GM04503 (cell line): ENCODE measurements around the gene PTPRG.

Source experiments
- DNase-seq: peaks from one replicate; pipeline ENCODE4 v3.0.0-alpha.2; 2012; ENCODE audit warnings: low read depth

Gene PTPRG

DNA sequence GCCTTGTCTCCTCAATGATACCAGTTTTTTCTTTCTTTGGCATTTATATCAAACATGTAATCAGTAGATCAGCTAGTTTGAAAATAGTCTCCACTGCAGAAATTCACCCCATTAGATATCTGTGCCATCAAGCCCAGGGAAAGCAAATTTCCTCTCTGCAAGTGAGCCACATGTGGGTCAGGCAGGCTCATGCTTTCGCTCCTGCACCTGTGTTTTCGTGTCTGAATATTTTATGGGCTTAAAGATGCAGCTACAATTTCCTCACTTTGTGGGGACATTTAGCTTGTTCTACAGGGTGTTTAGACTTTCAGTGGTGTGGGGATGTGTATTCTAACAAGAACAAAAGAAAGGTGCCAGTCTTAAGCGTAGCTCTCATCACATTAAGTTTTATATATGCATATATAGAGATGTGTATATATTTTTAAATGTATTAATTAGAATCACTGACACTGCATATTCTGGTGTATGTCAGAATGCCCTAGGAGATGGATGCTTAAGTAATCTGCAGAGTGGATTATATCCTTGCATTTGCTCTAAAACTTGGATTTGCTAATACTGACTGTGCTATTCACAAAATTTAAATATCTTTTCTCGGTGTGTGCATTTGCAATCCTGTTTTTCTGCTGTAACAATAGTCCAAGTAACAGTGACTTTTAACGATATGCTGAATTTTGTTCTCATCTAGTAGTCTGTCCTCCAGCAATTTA lies 372.6 kb downstream of the PTPRG start:
- DNase-seq, result no peak

- DNase-seq, result no peak
These were observed 373.1 kb downstream of the PTPRG start for GRCh38 chr3:61934505-61934871.

- DNase-seq, result no peak
These were observed 374.4 kb downstream of the PTPRG start for GRCh38 chr3:61935814-61936213.

- DNase-seq, result no peak
These were observed 375.1 kb downstream of the PTPRG start for GRCh38 chr3:61936344-61936937.

- DNase-seq, result no peak
These were observed 376.1 kb downstream of the PTPRG start for GRCh38 chr3:61937477-61937876.

DNA sequence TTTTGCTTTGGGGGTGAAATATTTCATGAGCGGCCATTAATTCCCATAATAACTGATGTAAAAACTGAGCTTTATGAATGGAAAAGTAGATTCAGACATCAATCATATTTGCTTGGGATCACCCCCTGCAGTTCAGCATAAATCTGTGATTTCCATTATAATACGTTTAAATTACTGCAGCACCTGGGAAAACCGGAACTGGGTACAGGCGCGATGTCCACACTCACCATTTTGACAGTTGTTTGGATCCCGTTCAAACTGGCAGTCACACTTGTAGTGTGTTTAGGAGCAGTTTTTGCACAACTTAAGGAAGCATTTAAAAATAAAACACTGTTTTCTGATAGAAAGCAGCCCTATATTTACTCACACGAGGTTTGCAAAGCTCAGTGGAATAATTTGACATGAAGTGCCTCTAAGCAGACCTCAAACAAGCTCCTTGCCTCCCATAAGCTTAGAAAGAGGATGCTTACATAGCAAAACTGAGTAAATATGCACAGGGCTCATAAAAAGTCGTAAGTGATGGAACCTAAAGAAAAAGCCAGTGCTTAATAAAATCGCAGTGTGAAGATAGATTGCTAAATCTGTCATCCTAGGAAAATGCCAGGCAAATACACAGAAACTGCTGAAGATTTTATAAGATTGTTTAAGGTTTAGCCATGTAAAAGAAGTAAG lies 377.6 kb downstream of the PTPRG start:
- DNase-seq, result no peak

DNA sequence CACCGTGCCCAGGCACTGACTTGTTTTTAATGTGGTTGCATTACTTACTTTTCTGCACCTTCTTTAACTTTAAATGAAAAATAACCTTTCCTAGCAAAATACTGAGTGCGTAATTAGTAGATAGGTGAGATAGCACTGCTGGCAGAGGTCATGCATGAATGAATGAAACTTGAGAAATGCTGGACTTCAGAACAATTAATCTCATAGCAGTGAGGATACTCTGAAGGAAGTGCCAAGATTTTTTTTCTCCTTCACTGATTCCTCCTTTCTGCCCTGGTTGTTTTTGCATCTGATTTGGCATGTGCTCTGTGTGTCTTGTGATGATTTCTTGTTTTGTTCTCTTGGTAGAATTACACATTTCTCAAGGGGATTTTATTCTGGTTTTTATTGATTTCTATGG lies 378.9 kb downstream of the PTPRG start:
- DNase-seq, result no peak

- no peak for DNase-seq
These were observed 382.6 kb downstream of the PTPRG start for GRCh38 chr3:61943975-61944374.

- DNase-seq, result no peak
These were observed 383.4 kb downstream of the PTPRG start for GRCh38 chr3:61944726-61945125.

DNA sequence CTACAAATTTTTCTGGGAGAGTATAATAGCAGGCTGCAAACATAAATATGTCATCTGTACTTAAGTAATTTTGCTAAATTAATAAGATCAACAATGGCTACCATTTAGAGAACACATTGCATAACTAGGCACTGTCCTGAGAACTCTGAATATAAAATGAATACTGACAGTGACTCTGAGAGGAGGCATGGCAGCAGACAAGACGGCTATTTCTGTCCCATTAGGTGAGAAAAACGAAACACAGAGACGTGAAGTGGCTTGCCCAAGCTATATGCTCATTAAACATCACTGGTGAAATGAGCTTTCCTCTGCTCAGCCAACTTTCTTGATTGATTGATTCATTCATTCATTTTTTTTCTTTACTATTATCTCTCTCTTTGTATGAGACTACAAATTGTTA lies 384.3 kb downstream of the PTPRG start:
- DNase-seq, result no peak

- no peak for DNase-seq
These were observed 385.4 kb downstream of the PTPRG start for GRCh38 chr3:61946570-61947324.

GRCh38 chr3:61947456-61947855 lies 386.1 kb downstream of the PTPRG start:
- DNase-seq, result no peak

DNA sequence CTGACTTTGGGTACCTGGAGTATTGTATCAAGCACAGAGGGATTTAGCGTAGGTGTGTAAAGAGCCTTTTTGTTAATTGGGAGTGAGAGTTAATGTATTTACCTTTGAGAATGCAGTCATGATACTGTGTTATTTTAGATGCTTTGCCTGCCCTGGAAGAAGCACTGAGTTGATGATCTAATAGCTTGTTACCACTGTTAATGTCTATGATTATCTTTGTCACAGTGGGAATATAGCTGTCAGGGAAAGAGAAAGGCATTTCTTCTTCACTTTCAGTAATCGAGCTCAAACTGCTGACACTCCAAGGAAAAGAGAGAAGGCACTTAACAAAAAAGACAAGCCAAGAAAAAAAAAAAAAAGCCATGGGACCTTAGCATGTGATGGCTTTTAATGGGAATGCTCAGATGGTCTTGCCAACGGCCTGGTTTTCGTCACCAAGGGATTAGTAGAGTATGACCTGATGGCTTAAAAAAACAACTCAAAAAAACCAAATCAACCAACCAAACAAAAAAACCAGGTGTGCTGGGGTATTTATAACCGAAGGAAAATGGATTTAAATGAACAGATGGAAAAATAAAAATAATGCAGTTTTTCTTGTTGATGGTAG lies 387.4 kb downstream of the PTPRG start:
- DNase-seq, result no peak

GRCh38 chr3:61954097-61954540 lies 392.7 kb downstream of the PTPRG start:
- DNase-seq, result no peak

- no peak for DNase-seq
These were observed 394.1 kb downstream of the PTPRG start for GRCh38 chr3:61955483-61955882.

DNA sequence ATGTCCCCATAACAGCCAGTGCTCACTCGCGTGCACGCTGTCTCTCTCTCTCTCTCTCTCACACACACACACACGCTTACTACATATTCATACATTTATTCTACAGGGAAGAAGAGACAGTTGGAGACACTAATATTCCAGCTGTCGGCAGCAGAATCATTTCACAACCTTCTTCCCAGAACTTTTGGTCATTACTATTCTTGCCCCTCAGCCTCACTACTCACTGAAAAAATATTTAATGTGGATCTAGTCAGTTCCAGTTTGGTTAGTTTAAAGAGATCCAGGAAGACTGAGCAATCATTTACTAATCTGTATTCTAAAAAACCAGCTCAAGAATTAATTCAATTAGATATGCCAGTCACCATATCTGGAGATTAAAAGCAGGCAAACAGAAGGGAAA lies 394.9 kb downstream of the PTPRG start:
- peak; percentile 64 for DNase-seq

GRCh38 chr3:61957259-61957658 lies 395.9 kb downstream of the PTPRG start:
- DNase-seq, result no peak

GRCh38 chr3:61960976-61961375 lies 399.6 kb downstream of the PTPRG start:
- no peak for DNase-seq

GRCh38 chr3:61961900-61962299 lies 400.5 kb downstream of the PTPRG start:
- DNase-seq, result no peak

DNA sequence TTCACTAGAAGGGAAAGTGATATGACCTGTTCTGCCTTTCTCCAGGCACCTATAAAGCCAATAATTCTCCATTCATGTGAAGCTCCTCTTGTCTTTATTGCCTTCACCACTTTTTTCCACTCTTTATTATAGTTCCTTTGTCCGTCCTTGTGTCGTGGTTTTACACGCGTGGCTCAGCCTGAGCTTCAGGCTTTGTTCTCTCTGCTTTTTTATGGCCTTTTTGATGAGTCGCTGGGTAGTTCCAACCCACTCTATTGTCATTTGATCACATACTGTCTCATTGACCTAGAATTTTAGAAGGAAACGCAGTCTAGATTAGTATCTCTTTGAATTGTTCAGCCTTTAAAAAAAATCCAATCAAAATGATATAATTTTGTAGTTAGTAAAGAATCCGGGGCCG lies 403.2 kb downstream of the PTPRG start:
- no peak for DNase-seq

GRCh38 chr3:61965770-61966131 lies 404.4 kb downstream of the PTPRG start:
- DNase-seq, result no peak

- DNase-seq, result no peak
These were observed 404.8 kb downstream of the PTPRG start for GRCh38 chr3:61966200-61966599.
